Measurements from ENCODE around the gene DENND1A. TPM values are rescaled to one million over a fixed set of nuclear protein-coding genes. Genes with fewer than 3 reads are reported as not detected.

The DENND1A gene
- total RNA-seq, 2 donors from 2014 or later, result 12.6 to 22.7 TPM

DNA sequence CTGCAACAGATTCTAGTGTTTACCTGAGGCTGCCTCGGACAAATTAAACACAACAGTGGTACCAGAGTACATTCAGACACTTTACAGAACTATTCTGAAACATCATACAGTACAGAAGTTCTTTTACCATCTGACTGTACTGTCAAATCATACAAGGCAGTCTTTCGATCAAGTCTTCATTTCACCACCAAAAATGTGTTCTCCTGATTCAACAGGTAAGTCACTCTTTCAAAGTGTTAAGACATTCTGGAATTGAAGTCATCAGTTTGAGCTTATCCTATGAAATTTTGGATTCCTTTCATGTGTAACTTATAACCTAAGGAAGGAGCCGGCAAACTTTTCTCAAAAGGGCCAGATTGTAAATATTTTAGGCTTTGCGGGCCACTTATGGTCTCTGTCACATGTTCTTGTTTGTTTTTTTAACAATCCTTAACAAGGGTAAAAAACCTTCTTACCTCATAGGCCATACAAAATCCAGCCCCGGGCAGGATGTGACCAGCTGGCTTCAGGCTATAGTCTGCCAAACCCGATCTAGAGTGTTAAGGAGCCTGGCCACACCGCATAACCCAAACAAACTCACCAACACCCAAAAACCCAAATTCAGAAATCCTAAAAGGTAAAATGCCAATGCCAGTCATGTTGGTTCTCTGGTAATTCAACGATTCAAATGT, 151.6 kb downstream of the DENND1A start:
- no peak for ATAC-seq
- Mint-ChIP-seq H3K27ac (no peak overlapping the region), H3K36me3 (no peaks in the 10 kb centered on the region), H3K9me3 (no peaks in the 10 kb centered on the region)
- DNase-seq (ENCODE audit: low spot score in 2 of 2), result no peak

DNA sequence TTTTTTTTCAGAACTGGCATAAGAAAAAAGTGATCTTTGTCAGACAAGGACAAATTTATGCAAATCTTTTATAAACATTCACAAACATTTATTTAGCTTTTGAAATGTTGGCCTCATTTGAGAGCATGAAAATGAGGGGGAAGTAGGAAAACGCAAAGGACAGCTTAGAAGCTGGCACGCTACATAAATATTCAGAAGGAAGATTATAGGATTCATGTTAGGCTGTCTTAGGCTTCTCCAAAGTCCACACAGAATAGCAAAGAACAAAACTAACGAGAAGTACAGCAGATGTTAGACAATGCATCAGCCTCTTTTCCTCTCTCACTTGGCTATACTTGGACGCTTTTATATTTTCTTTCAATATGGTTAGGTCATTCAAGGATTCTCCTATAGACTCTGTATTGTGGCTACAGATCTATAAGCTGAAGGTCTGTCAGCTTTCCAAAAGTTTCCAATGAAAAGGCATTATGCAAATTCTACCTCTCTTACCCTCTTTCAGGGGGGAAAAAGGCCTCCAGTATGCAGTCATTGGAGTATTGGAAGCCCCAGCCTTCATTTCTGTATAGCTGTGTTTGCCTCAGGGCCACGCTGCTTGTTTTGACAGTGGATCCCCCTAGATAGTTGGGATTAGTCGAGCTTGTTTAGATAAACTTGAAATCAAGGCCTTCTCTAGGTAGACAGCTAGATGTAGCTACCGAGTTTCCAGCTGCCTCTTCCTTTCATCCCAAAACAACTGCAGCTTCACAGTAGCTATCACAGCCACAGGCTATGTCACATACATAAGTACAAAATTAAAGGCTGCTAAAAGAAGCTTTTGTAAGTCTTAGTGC, 153.0 kb downstream of the DENND1A start:
- no peak for ATAC-seq
- H3K36me3 Mint-ChIP-seq, result no peaks in the 10 kb centered on the region
- H3K9me3 Mint-ChIP-seq, result no peaks in the 10 kb centered on the region

DNA sequence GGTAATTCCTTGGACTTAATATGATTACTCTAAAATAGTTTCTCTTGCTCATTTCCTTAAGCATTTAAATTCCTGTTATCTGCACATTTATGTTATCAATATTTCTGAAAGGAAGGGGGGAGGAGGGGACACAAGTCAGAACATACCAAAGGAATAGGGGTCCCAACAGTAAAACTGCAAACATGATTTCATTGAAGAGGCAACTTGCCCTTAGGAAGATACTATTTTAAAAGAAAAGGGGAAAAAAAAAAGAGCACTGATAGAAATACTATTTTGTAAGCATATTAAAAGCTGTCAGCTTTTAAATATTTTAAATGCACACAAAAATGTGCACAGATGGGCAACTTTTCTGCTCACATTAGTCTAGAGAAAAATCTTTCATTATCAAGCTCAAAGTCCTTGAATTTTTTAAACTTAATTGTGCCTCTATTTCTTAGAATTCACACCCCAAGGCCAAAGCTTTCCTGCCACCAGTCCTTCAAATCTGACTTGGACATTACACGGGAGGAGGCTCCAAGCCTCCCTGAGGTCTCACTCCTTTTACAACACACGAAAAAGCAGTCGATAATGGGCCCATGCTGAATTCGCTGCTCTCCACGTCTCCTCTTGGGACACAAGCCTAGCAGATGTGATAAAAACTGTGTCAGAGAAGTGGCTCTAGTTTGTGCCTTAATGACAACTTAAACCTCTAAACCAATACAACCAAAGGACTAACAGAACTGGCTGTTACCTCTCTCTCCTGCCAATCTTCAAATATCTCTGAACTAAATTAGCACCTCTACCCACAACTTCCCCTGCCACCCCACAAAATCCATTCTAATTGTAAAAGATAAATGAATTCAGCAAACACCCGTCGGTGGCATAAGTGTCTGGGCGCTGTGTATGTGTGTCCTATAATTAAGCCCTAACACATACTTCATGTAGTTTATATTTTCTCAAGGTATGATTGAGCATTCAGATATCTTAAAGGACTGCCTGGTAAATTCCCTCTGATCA, 154.3 kb downstream of the DENND1A start:
- H3K36me3 Mint-ChIP-seq, result no peaks in the 10 kb centered on the region
- no peaks in the 10 kb centered on the region for H3K9me3 Mint-ChIP-seq
- ATAC-seq (no peak), DNase-seq (ENCODE audit: low spot score in 2 of 2) (no peak)
- no peak overlapping the region for H3K27ac Mint-ChIP-seq

More for the DNA sequence above, 153.0 kb downstream of the DENND1A start:
- DNase-seq (ENCODE audit: low spot score in 2 of 2), result no peak
- no peak overlapping the region for H3K27ac Mint-ChIP-seq

DNA sequence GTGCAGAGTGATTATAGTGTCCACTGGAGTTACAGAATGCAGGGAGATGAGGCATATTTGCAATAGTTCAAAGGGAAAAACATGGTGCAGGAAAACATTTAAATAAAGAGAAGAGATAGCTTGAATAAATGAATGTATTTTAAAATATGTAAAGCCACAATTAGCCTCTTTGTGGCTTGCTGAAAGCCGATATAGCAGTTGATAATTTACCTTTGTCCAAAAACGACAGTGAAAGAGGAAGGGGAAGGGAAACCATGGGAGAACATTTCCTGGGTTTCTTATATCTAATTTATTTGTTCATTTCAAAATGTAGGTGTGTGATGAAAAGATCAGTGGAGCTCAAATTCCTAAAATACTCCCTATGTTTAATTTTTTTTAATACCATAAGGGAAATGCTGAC, 156.1 kb downstream of the DENND1A start:
- DNase-seq (ENCODE audit: low spot score in 2 of 2) (no peak), ATAC-seq (no peak)
- no peaks in the 10 kb centered on the region for H3K9me3 Mint-ChIP-seq
- H3K36me3 Mint-ChIP-seq, result no peaks in the 10 kb centered on the region
- H3K27ac Mint-ChIP-seq, result no peak overlapping the region

DNA sequence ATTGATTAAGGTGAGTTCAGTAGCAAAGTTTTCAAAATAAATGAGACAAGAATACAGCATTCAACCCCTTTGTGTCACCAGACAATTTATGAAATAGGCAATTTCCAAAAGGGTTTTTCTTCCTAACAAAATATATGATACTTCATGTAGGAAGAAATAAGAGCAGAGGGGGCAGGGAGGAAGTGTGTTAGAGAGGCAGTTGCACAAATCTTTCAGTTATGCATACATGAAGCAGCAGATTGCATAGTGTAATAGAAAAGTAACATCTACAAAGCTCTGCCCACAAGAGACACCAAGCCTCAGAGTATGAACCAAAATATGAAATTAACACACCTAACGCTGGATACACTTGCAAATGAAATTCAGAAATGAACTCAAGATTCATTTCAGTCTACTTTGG, 157.0 kb downstream of the DENND1A start:
- H3K9me3 Mint-ChIP-seq, result no peaks in the 10 kb centered on the region
- ATAC-seq (no peak), DNase-seq (ENCODE audit: low spot score in 2 of 2) (no peak)
- H3K27ac Mint-ChIP-seq, result no peak overlapping the region
- H3K36me3 Mint-ChIP-seq, result no peaks in the 10 kb centered on the region

DNA sequence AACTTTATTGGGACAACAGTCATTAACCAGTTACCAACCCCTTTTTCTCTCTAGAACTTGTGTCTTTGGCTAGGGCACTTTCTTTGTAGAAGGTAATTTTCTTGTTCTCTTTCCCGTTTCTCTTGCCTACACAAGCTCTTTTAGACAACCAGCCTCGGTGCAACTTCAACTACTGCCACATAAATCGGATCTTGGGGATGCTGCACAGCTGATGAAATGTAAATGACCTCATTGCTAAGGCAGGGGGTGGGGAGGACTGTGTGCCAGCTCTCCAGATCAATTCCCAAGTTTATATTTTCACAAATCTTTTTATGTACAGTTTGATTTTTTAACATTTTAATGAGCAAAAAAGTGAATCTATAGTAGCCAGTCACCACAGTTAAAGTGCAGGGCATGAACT, 157.6 kb downstream of the DENND1A start:
- H3K27ac Mint-ChIP-seq, result no peak overlapping the region
- H3K9me3 Mint-ChIP-seq, result no peaks in the 10 kb centered on the region
- ATAC-seq (no peak), DNase-seq (ENCODE audit: low spot score in 2 of 2) (no peak)
- H3K36me3 Mint-ChIP-seq, result no peaks in the 10 kb centered on the region

DNA sequence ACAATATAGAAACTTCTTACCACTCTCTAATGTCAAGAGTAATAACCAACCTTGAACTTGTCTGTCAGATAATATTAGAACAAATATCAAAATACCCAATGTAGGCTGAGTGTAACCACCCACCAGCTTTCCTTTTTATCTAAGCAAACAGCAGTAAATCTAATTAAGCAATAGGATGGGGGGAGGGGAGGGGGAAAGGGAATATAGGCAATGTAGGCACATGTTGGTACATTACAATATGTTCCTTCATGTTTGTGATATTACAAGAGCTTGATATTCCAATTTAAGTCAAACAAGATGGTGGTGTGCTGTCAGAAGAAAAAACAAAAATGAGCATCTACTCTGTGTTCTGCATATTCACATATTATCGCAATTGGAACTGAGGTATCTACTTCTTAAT, 158.2 kb downstream of the DENND1A start:
- no peak for DNase-seq (ENCODE audit: low spot score in 2 of 2)
- Mint-ChIP-seq H3K27ac (no peak overlapping the region), H3K36me3 (no peaks in the 10 kb centered on the region), H3K9me3 (no peaks in the 10 kb centered on the region)
- no peak for ATAC-seq

DNA sequence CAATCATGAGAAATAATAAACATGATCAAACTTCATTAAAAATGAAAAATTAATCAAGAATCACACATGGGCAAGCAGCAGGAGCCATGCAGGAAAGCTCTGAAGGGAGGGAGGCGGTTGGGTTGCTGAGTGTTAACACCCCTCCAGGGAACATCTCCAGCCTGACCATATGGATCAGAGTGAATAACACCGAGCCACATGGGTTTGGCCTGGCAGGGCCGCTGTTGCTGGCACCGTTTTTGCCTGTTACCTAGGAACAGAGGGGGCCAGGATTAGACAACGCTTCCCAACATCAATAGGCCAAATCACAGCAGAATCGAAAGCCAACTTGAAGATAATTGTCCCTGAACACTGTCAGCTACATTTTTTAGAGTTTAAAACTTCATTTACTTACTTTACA, 160.2 kb downstream of the DENND1A start:
- no peak for DNase-seq (ENCODE audit: low spot score in 2 of 2)
- no peak for ATAC-seq
- H3K27ac Mint-ChIP-seq, result no peak overlapping the region
- no peaks in the 10 kb centered on the region for H3K36me3 Mint-ChIP-seq
- H3K9me3 Mint-ChIP-seq, result no peaks in the 10 kb centered on the region

DNA sequence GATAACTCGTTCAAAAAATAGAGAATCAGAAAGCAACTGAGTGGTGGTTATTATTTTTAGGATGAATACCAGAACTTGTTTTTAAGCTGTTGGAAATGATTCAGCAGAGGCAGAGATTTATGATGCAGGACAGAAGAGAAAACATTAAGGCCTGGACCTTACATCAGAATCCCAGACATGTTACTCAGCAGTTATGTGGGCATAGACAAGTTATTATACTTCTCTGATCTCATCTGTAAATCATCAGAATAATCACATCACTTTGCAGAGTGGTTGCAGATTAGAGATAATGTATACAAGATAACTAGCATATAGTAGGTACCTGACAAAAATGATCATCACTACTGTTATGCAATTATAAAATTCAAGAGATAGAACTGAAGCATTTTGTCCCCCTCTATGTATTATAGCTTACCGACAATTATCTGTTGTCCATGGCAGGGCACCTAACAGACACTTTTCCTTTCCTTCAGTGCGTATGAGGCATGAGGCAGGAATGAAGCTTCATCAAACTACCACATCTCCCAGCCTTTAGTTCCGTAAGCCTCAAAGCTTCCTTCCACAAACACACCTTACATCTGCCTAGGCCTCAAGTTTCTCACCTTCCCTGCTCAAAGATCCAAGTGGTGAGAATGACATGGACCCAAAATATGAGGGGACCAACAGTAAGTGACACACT, 165.9 kb downstream of the DENND1A start:
- H3K36me3 Mint-ChIP-seq, result no peaks in the 10 kb centered on the region
- no peak for DNase-seq (ENCODE audit: low spot score in 2 of 2)
- H3K9me3 Mint-ChIP-seq, result no peaks in the 10 kb centered on the region
- no peak for ATAC-seq
- no peak overlapping the region for H3K27ac Mint-ChIP-seq

DNA sequence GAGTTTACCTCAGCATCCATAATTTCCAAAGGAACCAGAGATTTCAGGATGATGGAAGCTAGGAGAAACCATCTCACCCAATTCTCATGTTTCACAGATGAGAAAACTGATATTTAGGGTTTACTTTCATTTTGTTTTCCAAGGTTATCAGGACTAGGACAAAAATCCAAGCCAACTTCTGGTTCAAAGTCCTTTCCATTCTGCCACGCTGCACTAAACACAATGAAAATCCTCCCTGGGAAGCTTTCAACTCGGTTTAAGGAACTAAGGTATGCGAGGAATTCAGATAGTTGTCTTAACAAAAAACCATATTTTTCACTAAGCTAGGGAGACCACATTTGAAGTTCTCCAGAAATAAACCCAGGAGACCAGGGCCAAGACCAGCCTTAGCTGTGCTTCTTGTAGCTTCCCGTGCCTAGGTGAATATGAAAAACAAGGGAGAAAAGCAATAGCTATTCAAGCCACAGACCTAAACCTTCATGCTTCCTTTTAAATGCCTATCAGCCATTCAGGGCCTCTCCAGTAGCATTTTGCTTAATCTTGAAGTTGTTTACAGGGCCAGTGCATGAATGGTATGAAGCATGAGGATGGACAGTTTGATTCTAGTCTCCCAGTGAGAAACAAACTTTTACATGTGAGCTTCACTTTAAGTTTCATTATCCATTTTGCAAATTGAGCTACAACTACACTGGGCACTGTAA, 167.9 kb downstream of the DENND1A start:
- no peak for DNase-seq (ENCODE audit: low spot score in 2 of 2)
- Mint-ChIP-seq H3K27ac (no peak overlapping the region), H3K36me3 (no peaks in the 10 kb centered on the region), H3K9me3 (no peaks in the 10 kb centered on the region)
- ATAC-seq, result no peak

DNA sequence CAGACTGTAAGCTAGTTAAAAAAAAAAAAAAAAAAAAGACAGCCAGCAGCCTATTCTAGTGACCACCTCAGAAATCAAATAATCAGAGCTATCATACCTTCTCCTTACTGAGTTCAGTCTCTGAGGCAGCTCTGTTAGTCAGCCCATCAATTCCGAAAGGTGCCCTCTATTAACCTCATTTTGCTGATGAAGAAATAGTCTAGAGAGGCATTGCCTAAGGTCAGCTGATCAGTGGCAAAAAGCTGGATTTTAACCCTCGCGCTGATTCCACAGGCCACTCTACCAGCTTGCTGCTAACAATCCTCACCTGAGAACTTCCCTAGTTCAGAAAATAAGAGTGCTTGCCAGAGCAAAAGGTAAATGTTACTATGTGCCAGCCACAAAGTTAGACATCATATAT, 172.0 kb downstream of the DENND1A start:
- Mint-ChIP-seq H3K27ac (no peak overlapping the region), H3K36me3 (no peaks in the 10 kb centered on the region), H3K9me3 (no peaks in the 10 kb centered on the region)
- ATAC-seq, result no peak
- no peak for DNase-seq (ENCODE audit: low spot score in 2 of 2)

DNA sequence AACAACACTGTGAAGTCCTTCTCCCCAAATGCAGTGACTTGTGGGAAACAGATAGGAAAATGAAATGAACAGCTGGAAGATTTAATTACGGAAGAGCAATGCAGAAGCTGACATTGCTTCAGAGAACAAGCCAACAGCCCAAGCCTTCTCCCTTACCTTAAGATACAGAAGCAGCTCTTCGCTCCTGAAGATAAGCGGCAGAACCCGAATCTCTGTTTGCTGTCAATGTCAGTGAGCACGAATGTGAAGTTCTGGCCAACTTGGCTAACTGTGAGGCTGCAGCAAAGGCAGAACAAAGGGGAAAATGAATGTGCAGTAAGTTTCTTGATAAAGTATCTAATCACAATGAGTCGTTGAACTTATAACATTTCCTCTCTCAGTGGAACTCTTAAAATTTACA, 172.4 kb downstream of the DENND1A start:
- no peak for ATAC-seq
- H3K36me3 Mint-ChIP-seq, result no peaks in the 10 kb centered on the region
- no peak overlapping the region for H3K27ac Mint-ChIP-seq
- DNase-seq (ENCODE audit: low spot score in 2 of 2), result no peak
- H3K9me3 Mint-ChIP-seq, result no peaks in the 10 kb centered on the region

DNA sequence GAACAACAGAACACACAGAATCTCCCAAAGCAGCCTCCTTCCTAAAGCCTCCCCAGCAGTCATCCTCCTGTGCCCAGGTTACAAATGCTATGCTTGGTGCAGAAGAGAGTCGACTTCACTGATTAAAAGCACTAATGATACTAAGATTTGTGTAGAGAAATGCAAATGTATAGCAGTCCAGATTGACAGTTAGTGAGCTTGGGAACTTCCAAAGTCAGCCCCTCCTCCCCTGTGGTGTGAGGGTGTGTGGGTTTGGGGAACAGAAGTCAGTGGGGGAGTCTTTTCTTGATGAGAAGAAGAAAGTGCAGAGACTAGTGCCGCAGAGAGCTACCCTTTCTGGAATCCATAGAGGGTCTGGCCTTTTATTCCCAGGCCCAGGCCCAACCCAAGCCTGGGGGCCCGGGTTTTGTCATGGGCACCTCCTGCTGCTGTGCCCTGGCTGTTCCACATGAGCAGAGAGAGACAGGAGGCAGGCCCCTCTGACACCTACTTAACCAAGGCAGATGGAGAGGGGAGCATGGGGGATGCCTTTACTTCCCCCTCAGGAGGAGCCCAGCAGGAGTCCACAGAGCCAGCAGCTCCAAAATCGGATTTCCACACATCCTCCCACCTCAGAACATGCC, 173.3 kb downstream of the DENND1A start:
- DNase-seq (ENCODE audit: low spot score in 2 of 2), result no peak
- Mint-ChIP-seq H3K9me3 (no peaks in the 10 kb centered on the region), H3K36me3 (no peaks in the 10 kb centered on the region), H3K27ac (no peak overlapping the region)
- no peak for ATAC-seq

DNA sequence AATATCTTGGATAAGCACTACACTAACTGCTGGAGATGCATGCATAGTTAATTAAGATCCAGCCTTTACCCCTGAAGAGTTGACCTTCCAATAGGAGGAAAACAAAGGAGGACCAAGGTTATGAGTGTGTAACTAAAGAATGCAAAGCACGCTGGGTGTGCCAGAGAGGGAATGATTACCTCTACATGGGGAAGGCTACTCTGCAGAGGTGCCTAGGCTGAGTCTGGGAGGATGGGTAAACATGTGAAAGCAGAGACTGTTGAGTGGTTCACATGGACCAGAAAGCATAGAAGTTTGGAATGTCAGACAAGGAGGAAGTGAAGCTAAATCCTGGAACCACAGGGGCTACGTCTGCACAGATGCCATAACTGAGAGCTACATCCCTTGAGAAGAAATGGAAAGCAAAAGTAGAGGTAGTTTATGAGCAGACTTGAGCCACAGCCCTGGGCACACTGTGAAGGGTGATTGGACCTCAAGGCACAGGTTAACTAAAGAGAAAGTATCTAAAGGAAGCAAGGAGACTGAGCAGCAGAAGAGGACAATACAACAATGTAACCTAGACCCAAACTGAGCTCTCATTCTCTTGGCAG, 176.2 kb downstream of the DENND1A start:
- Mint-ChIP-seq H3K27ac (no peak overlapping the region), H3K9me3 (no peaks in the 10 kb centered on the region), H3K36me3 (no peaks in the 10 kb centered on the region)
- ATAC-seq (no peak), DNase-seq (ENCODE audit: low spot score in 2 of 2) (no peak)

DNA sequence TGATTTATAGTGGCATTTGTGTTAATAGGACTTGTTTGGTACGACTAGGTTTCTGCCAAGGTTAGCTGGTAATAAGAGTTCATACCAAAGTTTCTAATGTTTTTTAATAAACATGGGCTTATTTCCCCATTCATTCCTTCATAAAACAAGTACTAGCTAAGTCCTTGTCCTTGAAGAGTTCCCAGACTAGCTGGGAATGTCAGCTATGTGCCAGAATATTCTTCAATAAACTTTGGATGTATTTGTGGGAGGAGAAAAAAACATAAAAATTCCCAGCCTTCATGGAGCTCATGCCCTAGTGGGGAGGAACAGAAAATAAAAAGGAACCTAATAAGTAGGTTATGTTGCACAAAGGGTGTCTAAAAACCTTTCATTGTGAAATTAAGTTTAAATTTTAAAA, 176.9 kb downstream of the DENND1A start:
- no peaks in the 10 kb centered on the region for H3K36me3 Mint-ChIP-seq
- no peak overlapping the region for H3K27ac Mint-ChIP-seq
- no peaks in the 10 kb centered on the region for H3K9me3 Mint-ChIP-seq
- ATAC-seq, result no peak
- DNase-seq (ENCODE audit: low spot score in 2 of 2), result no peak

All from activated naive CD4-positive, alpha-beta T cell treated with anti-CD3 and anti-CD28 coated beads, Interleukin-2, amount 50 U/mL, for 72 hours (primary cell).